Measurements from ENCODE around the gene FRAS1.

FRAS1 gene

GRCh38 chr4:78424461-78424860 is 367.3 kb downstream of the FRAS1 start:
- POLR2A ChIA-PET: no interaction called here
- TF ChIP-seq TARDBP (IDR thresholded peaks at IDR 0.05) (no peak), FOXM1 (IDR thresholded peaks at IDR 0.05; ENCODE audit: borderline replicate concordance) (no peak), CTBP1 (IDR thresholded peaks at IDR 0.05; ENCODE audit: borderline replicate concordance) (no peak), L3MBTL2 (conservative IDR thresholded peaks at IDR 0.05) (no peak), BHLHE40 (IDR thresholded peaks at IDR 0.05; ENCODE audit: borderline replicate concordance) (no peak), SP1 (IDR thresholded peaks at IDR 0.05) (no peak), FOXK2 (IDR thresholded peaks at IDR 0.05) (no peak), NFRKB (IDR thresholded peaks at IDR 0.05) (no peak), LEF1 (IDR thresholded peaks at IDR 0.05; ENCODE audit: borderline replicate concordance) (no peak), ZNF384 (IDR thresholded peaks at IDR 0.05) (no peak), ARNT (IDR thresholded peaks at IDR 0.05) (no peak)
- CTCF ChIA-PET: no interaction called here
- no peak for DNase-seq (ENCODE audit: extremely low spot score)

DNA sequence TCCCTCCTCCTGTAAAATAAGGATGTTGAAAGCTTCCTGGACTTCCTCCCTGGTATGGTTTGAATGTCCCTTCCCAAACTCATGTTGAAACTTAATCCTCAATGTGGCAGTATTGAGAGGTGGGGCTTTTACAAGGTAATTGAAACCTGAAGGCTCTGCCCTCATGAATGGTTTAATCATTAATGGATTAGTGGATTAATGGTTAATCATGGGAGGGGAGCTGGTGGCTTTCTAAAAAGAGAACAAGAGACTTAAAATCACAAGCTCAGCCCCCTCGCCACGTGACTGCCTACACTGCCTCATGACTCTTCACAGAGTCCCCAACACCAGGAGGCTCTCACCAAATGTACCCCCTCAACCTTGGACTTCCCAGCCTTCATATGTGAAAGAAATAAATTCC is 369.8 kb downstream of the FRAS1 start:
- DNase-seq (ENCODE audit: extremely low spot score): no peak
- POLR2A ChIA-PET: no interaction called here
- TF ChIP-seq ELF4 (IDR thresholded peaks at IDR 0.05): no peak
- TF ChIP-seq SUZ12 (IDR thresholded peaks at IDR 0.05): no peak
- no peak for TF ChIP-seq L3MBTL2 (conservative IDR thresholded peaks at IDR 0.05)
- no peak for TF ChIP-seq LEF1 (IDR thresholded peaks at IDR 0.05; ENCODE audit: borderline replicate concordance)
- TF ChIP-seq FOXM1 (IDR thresholded peaks at IDR 0.05; ENCODE audit: borderline replicate concordance): no peak
- TF ChIP-seq FOXA1 (IDR thresholded peaks at IDR 0.05): no peak
- no peak for TF ChIP-seq PKNOX1 (IDR thresholded peaks at IDR 0.05)
- TF ChIP-seq TARDBP (IDR thresholded peaks at IDR 0.05): no peak
- no peak for TF ChIP-seq CTBP1 (IDR thresholded peaks at IDR 0.05; ENCODE audit: borderline replicate concordance)
- no peak for TF ChIP-seq FOXK2 (IDR thresholded peaks at IDR 0.05)
- TF ChIP-seq ARNT (IDR thresholded peaks at IDR 0.05): no peak
- TF ChIP-seq SP1 (IDR thresholded peaks at IDR 0.05): no peak
- TF ChIP-seq NFRKB (IDR thresholded peaks at IDR 0.05): no peak
- TF ChIP-seq HDGF (IDR thresholded peaks at IDR 0.05; ENCODE audit: borderline replicate concordance): no peak
- TF ChIP-seq ZNF384 (IDR thresholded peaks at IDR 0.05): no peak
- TF ChIP-seq BHLHE40 (IDR thresholded peaks at IDR 0.05; ENCODE audit: borderline replicate concordance): no peak
- CTCF ChIA-PET: no interaction called here

DNA sequence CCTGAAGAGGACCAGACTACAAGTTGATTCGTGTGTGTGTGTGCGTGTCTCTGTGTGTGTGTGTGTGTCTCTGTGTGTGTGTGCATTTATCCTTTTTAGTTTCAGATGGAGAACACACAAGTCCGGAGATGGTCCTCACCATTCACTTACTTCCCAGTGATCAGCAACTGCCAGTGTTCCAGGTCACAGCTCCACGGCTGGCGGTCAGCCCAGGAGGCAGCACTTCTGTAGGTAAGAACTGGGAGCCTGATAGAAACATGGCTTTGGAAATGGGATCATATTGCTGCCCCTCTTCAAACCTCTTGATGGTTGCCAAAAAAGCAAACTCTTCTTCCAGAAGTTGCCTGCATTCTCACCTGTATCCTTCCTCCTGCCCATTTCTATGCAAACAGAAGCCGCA is 371.9 kb downstream of the FRAS1 start:
- ChIA-PET CTCF (no interaction called here), POLR2A (no interaction called here)
- DNase-seq (ENCODE audit: extremely low spot score): no peak
- TF ChIP-seq NFRKB (IDR thresholded peaks at IDR 0.05) (no peak), SP1 (IDR thresholded peaks at IDR 0.05) (no peak), TARDBP (IDR thresholded peaks at IDR 0.05) (no peak), FOXA1 (IDR thresholded peaks at IDR 0.05) (no peak), ARNT (IDR thresholded peaks at IDR 0.05) (no peak), SUZ12 (IDR thresholded peaks at IDR 0.05) (no peak), CTBP1 (IDR thresholded peaks at IDR 0.05; ENCODE audit: borderline replicate concordance) (no peak), PKNOX1 (IDR thresholded peaks at IDR 0.05) (no peak)

- CTCF ChIA-PET: no interaction called here
- no peak for TF ChIP-seq LEF1 (IDR thresholded peaks at IDR 0.05; ENCODE audit: borderline replicate concordance)
- no peak for TF ChIP-seq TARDBP (IDR thresholded peaks at IDR 0.05)
- TF ChIP-seq PKNOX1 (IDR thresholded peaks at IDR 0.05): no peak
- TF ChIP-seq ARNT (IDR thresholded peaks at IDR 0.05): no peak
- TF ChIP-seq CTBP1 (IDR thresholded peaks at IDR 0.05; ENCODE audit: borderline replicate concordance): no peak
- no peak for TF ChIP-seq ELF4 (IDR thresholded peaks at IDR 0.05)
- no peak for TF ChIP-seq NFRKB (IDR thresholded peaks at IDR 0.05)
- TF ChIP-seq HDGF (IDR thresholded peaks at IDR 0.05; ENCODE audit: borderline replicate concordance): no peak
- TF ChIP-seq L3MBTL2 (conservative IDR thresholded peaks at IDR 0.05): no peak
- no peak for TF ChIP-seq BHLHE40 (IDR thresholded peaks at IDR 0.05; ENCODE audit: borderline replicate concordance)
- TF ChIP-seq FOXA1 (IDR thresholded peaks at IDR 0.05): no peak
- TF ChIP-seq SP1 (IDR thresholded peaks at IDR 0.05): no peak
- POLR2A ChIA-PET: no interaction called here
- DNase-seq (ENCODE audit: extremely low spot score): no peak
Measured at GRCh38 chr4:78432896-78433295, 375.8 kb downstream of the FRAS1 start.

DNA sequence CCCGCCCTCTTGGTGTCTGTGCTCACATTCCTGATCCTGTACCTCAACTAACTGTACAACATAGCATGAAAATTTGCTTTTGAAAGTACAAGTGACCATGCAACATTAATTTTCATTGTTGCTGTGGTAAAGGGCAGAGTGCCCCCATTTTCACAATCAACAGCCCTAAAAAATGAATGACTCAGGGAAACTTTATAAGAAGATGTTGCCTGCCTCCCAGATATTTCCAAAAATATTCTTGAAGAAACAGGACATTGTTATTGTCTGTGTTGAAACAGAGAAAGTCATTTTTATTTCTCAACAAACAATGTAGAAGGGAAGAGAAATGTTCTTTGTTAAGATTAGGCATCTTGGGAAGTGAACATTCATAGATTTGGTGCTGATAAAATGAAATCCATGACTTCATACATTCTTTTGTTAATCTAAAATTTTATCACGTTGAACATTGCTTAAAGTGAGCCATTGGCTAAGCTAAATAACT is 380.5 kb downstream of the FRAS1 start:
- no peak for DNase-seq (ENCODE audit: extremely low spot score)
- CTCF ChIA-PET: interaction anchor here (0.5 kb wide), 1 partner anchor 20 kb away, joined by 3 read pairs; no protein-coding TSS in a partner anchor
- TF ChIP-seq SP1 (IDR thresholded peaks at IDR 0.05) (no peak), TARDBP (IDR thresholded peaks at IDR 0.05) (no peak), HDGF (IDR thresholded peaks at IDR 0.05; ENCODE audit: borderline replicate concordance) (no peak)
- POLR2A ChIA-PET: no interaction called here

- no peak for TF ChIP-seq TARDBP (IDR thresholded peaks at IDR 0.05)
- TF ChIP-seq L3MBTL2 (conservative IDR thresholded peaks at IDR 0.05): no peak
- TF ChIP-seq FOXK2 (IDR thresholded peaks at IDR 0.05): no peak
- TF ChIP-seq SP1 (IDR thresholded peaks at IDR 0.05): no peak
- no peak for TF ChIP-seq SUZ12 (IDR thresholded peaks at IDR 0.05)
- TF ChIP-seq ZNF384 (IDR thresholded peaks at IDR 0.05): no peak
- TF ChIP-seq LEF1 (IDR thresholded peaks at IDR 0.05; ENCODE audit: borderline replicate concordance): no peak
- TF ChIP-seq FOXA1 (IDR thresholded peaks at IDR 0.05): no peak
- TF ChIP-seq ELF4 (IDR thresholded peaks at IDR 0.05): no peak
- no peak for TF ChIP-seq HDGF (IDR thresholded peaks at IDR 0.05; ENCODE audit: borderline replicate concordance)
- no peak for TF ChIP-seq CTBP1 (IDR thresholded peaks at IDR 0.05; ENCODE audit: borderline replicate concordance)
- no peak for TF ChIP-seq FOXM1 (IDR thresholded peaks at IDR 0.05; ENCODE audit: borderline replicate concordance)
- TF ChIP-seq ARNT (IDR thresholded peaks at IDR 0.05): no peak
- TF ChIP-seq PKNOX1 (IDR thresholded peaks at IDR 0.05): no peak
- CTCF ChIA-PET: no interaction called here
- DNase-seq (ENCODE audit: extremely low spot score): no peak
- POLR2A ChIA-PET: no interaction called here
Measured at GRCh38 chr4:78439328-78439727, 382.2 kb downstream of the FRAS1 start.

Measured in HEK293T (cell line).